PC-9 (cell line): ENCODE measurements around the gene PNPLA7. TPM values are rescaled to one million over a fixed set of nuclear protein-coding genes. Genes with fewer than 3 reads are reported as not detected.
"Not testable (repeated sequence)": the region's sequence is repeated elsewhere in the genome, so short reads cannot be mapped to it uniquely, and the experiment has no call there.

Experiments used
- BruUV-seq: library from RNA; stranded (reverse); fragments of 400-500 nt; replicated peaks from 2 replicates; lab custom pipeline; 2021; lab: Mats Ljungman, UMichigan
- CTCF ChIA-PET: fragments of 300-600 bp; sonication (Branson Sonifier 250); formaldehyde crosslinking; loops from one replicate; lab custom pipeline; 2022; ENCODE audit warnings: antibody characterized with exemption; lab: Charles Lee
- POLR2A ChIA-PET: fragments of 300-600 bp; sonication (Branson Sonifier 250); formaldehyde crosslinking; loops from one replicate; lab custom pipeline; 2022; ENCODE audit warnings: antibody characterized with exemption; ENCODE audit not compliant: unreplicated experiment; lab: Charles Lee
- DNase-seq, 2 experiments: peaks; one replicate each; pipeline versions ENCODE4 v3.0.0 to v3.0.0-alpha.2; 2015 to 2022; ENCODE audit warnings: mixed read lengths in 1 of 2
- H2AFZ ChIP-seq: fragments of 200-600 bp; sonication (generic); 2 replicates; pipeline ENCODE4 v1.8.1; 2017; ENCODE audit warnings: antibody characterized with exemption
- H3F3A ChIP-seq: fragments of 200-600 bp; sonication (generic); 2 replicates; pipeline ENCODE4 v1.8.1; 2017; ENCODE audit warnings: antibody characterized with exemption, mild to moderate bottlenecking, low read depth; ENCODE audit not compliant: insufficient read depth
- H3K27ac ChIP-seq: fragments of 200-600 bp; sonication (generic); 2 replicates; pipeline ENCODE4 v1.6.1; 2016; ENCODE audit warnings: mixed run types
- H3K27me3 ChIP-seq: fragments of 200-600 bp; sonication (generic); 2 replicates; pipeline ENCODE4 v1.6.1; 2016; ENCODE audit warnings: low read depth, mixed run types; ENCODE audit not compliant: insufficient read depth
- H3K36me3 ChIP-seq: fragments of 200-600 bp; sonication (generic); 2 replicates; pipeline ENCODE4 v1.6.1; 2016; ENCODE audit warnings: low read depth, mixed run types
- H3K4me1 ChIP-seq: fragments of 200-600 bp; sonication (generic); replicated peaks from 2 replicates; pipeline ENCODE4 v1.6.1; 2016; ENCODE audit warnings: mixed run types; ENCODE audit not compliant: insufficient read depth
- H3K4me2 ChIP-seq: fragments of 200-600 bp; sonication (generic); 2 replicates; pipeline ENCODE4 v1.6.1; 2017; ENCODE audit warnings: mixed run types
- H3K4me3 ChIP-seq: fragments of 200-600 bp; sonication (generic); 2 replicates; pipeline ENCODE4 v1.6.1; 2016; ENCODE audit warnings: mixed run types
- H3K79me2 ChIP-seq: fragments of 200-600 bp; sonication (generic); 2 replicates; pipeline ENCODE4 v1.6.1; 2017; ENCODE audit warnings: low read depth, mixed run types
- H3K9me2 ChIP-seq: fragments of 200-600 bp; sonication (generic); 2 replicates; pipeline ENCODE4 v1.8.1; 2017; ENCODE audit warnings: mild to moderate bottlenecking; ENCODE audit not compliant: insufficient read depth
- H3K9me3 ChIP-seq: fragments of 200-600 bp; sonication (generic); 2 replicates; pipeline ENCODE4 v1.8.1; 2016; ENCODE audit warnings: low read depth; ENCODE audit not compliant: insufficient read depth
- H4K20me1 ChIP-seq: fragments of 200-600 bp; sonication (generic); 2 replicates; pipeline ENCODE4 v1.8.1; 2017; ENCODE audit not compliant: insufficient read depth
- CTCF ChIP-seq: fragments of 200-600 bp; sonication (generic); conservative IDR thresholded peaks from 2 replicates; pipeline ENCODE4 v1.6.1; 2017; ENCODE audit warnings: mixed run types, antibody characterized with exemption, mild to moderate bottlenecking, moderate library complexity
- EZH2 ChIP-seq: fragments of 200-600 bp; sonication (generic); IDR thresholded peaks from 2 replicates; pipeline ENCODE4 v1.8.0; 2017; ENCODE audit warnings: antibody characterized with exemption, low read depth
- intact Hi-C: fragments of 100-400 bp; cut with micrococcal nuclease; formaldehyde crosslinking; loops from one replicate; pipeline ENCODE4 v1.10.0; 2022; ENCODE audit not compliant: unreplicated experiment
- total RNA-seq: library from RNA; stranded (reverse); gene quantifications from 2 replicates; pipeline ENCODE4 v1.2.3, GENCODE V29; 2021

PNPLA7 gene
- total RNA-seq, 1 experiment from 2014 or later = 1.9 TPM

GRCh38 chr9:137519553-137519952 is 30.6 kb downstream of the PNPLA7 start:
- no peaks in the 10 kb centered on the region for H3K4me1 ChIP-seq
- no peaks in the 10 kb centered on the region for H3K9me2 ChIP-seq
- no peak overlapping the region for H3K27ac ChIP-seq
- peaks cover 4% of the 10 kb centered on the region; the same call in 1 of the 2 replicates for H3F3A ChIP-seq
- no peaks in the 10 kb centered on the region for H3K79me2 ChIP-seq
- no peaks in the 10 kb centered on the region for H3K36me3 ChIP-seq
- BruUV-seq = no TSS peak
- intact Hi-C loops = no loop called here
- DNase-seq = no peak
- no peak overlapping the region for H3K4me3 ChIP-seq
- no peak overlapping the region for H3K4me2 ChIP-seq
- H4K20me1 ChIP-seq = no peaks in the 10 kb centered on the region
- CTCF ChIA-PET = no interaction called here
- H2AFZ ChIP-seq = no peak overlapping the region
- no peaks in the 10 kb centered on the region for H3K27me3 ChIP-seq
- TF ChIP-seq CTCF (no peak), EZH2 (no peak)
- POLR2A ChIA-PET = no interaction called here
- H3K9me3 ChIP-seq = no peaks in the 10 kb centered on the region

- H3K27me3 ChIP-seq, DNase-seq, intact Hi-C loops, H3K79me2 ChIP-seq, H3K9me3 ChIP-seq, H3K9me2 ChIP-seq, H3K4me1 ChIP-seq, BruUV-seq, POLR2A ChIA-PET, CTCF ChIA-PET, H3K4me2 ChIP-seq, H4K20me1 ChIP-seq, H3K27ac ChIP-seq, H3K36me3 ChIP-seq, H3F3A ChIP-seq, H2AFZ ChIP-seq, H3K4me3 ChIP-seq: not testable (repeated sequence)
Measured at GRCh38 chr9:137518661-137519459, 31.3 kb downstream of the PNPLA7 start.

GRCh38 chr9:137516144-137516917 is 33.9 kb downstream of the PNPLA7 start:
- BruUV-seq = no TSS peak
- POLR2A ChIA-PET = no interaction called here

More at GRCh38 chr9:137516144-137516917, 33.9 kb downstream of the PNPLA7 start:
- Histone ChIP-seq H3F3A (peaks cover 11% of the 10 kb centered on the region; the same call in 1 of the 2 replicates), H3K4me2 (no peak overlapping the region), H3K4me1 (peaks cover 9% of the 10 kb centered on the region; the same call in 1 of the 2 replicates), H3K27me3 (no peaks in the 10 kb centered on the region), H3K36me3 (no peaks in the 10 kb centered on the region), H3K79me2 (no peaks in the 10 kb centered on the region), H4K20me1 (no peaks in the 10 kb centered on the region), H3K27ac (no peak overlapping the region), H3K4me3 (no peak overlapping the region), H3K9me2 (no peaks in the 10 kb centered on the region), H2AFZ (no peak overlapping the region), H3K9me3 (no peaks in the 10 kb centered on the region)
- CTCF ChIA-PET = no interaction called here
- TF ChIP-seq CTCF (no peak), EZH2 (no peak)
- intact Hi-C loops = no loop called here
- DNase-seq = no peak
